Lower leg skin (tissue), 4 donors: Measurements from ENCODE around the gene DLGAP1. TPM values are rescaled to one million over a fixed set of nuclear protein-coding genes. Genes with fewer than 3 reads are reported as not detected.

Experiments
- DNase-seq, 2 donors: peaks; one replicate each; pipeline ENCODE4 v3.0.0-alpha.2; 2019; ENCODE audit warnings: low spot score in 2 of 2
- H3K4me3 ChIP-seq: fragments of 200-600 bp; sonication (generic); 2 replicates; pipeline ENCODE4 v1.5.1; 2017; ENCODE audit warnings: mild to moderate bottlenecking, low read depth; ENCODE audit not compliant: poor library complexity, severe bottlenecking
- POLR2A ChIP-seq, 2 donors: fragments of 450-650 bp; IDR thresholded peaks; one replicate each; pipeline ENCODE4 v1.6.1; 2016 to 2017; ENCODE audit warnings: antibody characterized with exemption in 2 of 2, mild to moderate bottlenecking in 1 of 2, moderate library complexity in 1 of 2
- WGBS, 2 donors: methylation state at CpG; one replicate each; pipeline ENCODE4 v1.1.5; 2018; 5-methylcytosine and 5-hydroxymethylcytosine counted together
- intact Hi-C: fragments of 100-400 bp; cut with DNase I; formaldehyde crosslinking; loops from one replicate; pipeline ENCODE4 v1.15.0; 2023; ENCODE audit warnings: low total_unique reads
- total RNA-seq, 4 donors: library from RNA; depleted of rRNA; stranded (reverse); fragments of >200 nt; gene quantifications; one replicate each; pipeline ENCODE4 v1.1.0, GENCODE V29; 2016
- TF ChIP-seq, protein P1 (sequence below), 3 donors: fragments of 450-650 bp; IDR thresholded peaks; one replicate each; pipeline ENCODE4 v1.5.1; 2016; ENCODE audit warnings: antibody characterized with exemption in 3 of 3, mild to moderate bottlenecking in 3 of 3, moderate library complexity in 2 of 3

DLGAP1 gene
- total RNA-seq, 4 donors from 2014 or later, result 0.34 to 1.3 (median 0.82) TPM

DNA sequence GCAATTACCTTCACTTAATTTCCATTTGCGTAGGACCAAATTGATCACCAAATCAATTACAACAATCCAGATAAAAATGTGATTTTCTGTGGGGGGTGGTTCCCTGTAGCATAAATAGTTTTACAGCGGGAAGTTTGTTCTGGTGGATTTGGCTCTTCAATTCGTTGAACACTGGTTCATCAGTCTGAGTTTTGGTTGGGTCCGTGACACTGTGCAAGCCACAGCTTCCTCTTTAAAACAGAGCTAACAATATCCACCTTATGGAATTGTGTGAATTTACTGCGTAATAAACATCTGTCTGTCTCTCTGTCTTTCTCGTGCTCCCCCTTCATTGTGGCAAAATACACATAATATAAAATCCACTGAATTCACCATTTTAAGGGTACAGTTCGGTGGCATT lies 694.4 kb downstream of the DLGAP1 start:
- TF ChIP-seq POLR2A (IDR thresholded peaks at IDR 0.05), result no peak
- TF ChIP-seq, protein P1, sequence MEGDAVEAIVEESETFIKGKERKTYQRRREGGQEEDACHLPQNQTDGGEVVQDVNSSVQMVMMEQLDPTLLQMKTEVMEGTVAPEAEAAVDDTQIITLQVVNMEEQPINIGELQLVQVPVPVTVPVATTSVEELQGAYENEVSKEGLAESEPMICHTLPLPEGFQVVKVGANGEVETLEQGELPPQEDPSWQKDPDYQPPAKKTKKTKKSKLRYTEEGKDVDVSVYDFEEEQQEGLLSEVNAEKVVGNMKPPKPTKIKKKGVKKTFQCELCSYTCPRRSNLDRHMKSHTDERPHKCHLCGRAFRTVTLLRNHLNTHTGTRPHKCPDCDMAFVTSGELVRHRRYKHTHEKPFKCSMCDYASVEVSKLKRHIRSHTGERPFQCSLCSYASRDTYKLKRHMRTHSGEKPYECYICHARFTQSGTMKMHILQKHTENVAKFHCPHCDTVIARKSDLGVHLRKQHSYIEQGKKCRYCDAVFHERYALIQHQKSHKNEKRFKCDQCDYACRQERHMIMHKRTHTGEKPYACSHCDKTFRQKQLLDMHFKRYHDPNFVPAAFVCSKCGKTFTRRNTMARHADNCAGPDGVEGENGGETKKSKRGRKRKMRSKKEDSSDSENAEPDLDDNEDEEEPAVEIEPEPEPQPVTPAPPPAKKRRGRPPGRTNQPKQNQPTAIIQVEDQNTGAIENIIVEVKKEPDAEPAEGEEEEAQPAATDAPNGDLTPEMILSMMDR (IDR thresholded peaks at IDR 0.05), result no peak
- WGBS, 2 donors, result 82 to 87% methylated on average over 7 of the region's 7 CpGs
- no peak for DNase-seq
- H3K4me3 ChIP-seq, result no peak overlapping the region
- intact Hi-C loops, result no loop called here

DNA sequence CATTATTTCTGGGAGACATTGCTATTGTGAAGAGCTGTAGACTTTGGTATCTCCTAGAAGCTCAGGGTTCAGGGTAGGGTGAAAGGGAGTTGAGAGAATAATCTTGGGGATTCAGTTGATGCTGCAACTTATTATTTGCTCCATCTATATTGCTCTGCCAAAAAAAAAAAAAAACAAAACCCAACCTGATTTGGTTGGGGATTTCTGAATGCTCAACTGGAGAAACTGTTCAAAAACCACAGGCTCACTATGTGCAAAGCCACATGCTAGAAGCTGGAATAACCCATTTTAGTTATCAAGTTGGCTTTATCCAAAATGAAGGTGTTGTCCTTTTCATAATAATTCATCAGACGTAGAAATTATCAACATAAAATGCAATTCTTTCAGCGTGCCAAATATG lies 696.0 kb downstream of the DLGAP1 start:
- DNase-seq, result no peak
- intact Hi-C loops, result no loop called here
- no peak overlapping the region for H3K4me3 ChIP-seq
- WGBS, 2 donors, result 81 to 84% methylated on average over 2 of the region's 2 CpGs
- TF ChIP-seq, protein P1 (IDR thresholded peaks at IDR 0.05), result no peak
- no peak for TF ChIP-seq POLR2A (IDR thresholded peaks at IDR 0.05)

DNA sequence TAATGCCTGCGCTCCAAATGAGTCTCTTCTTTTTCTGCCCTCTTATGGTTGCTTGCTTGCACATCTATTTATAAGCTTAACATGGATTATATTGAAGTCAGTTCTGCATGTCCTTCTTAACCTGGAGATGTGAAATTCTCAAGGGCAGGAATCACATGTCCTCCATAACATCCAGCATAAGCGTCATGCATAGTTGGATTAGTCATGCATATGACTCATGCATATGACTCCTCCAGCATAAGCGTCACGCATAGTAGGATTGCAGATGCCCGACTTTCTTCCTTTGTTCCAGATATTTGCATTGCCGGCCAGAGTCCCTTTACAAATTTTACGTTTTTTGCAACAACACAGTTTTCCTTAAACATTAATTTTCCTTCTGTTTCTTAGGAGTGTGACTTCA lies 696.6 kb downstream of the DLGAP1 start:
- TF ChIP-seq, protein P1 (IDR thresholded peaks at IDR 0.05), result no peak
- TF ChIP-seq POLR2A (IDR thresholded peaks at IDR 0.05), result no peak
- DNase-seq, result no peak
- H3K4me3 ChIP-seq, result no peak overlapping the region
- intact Hi-C loops, result no loop called here
- WGBS, 2 donors, result 83 to 87% methylated on average over 7 of the region's 7 CpGs

DNA sequence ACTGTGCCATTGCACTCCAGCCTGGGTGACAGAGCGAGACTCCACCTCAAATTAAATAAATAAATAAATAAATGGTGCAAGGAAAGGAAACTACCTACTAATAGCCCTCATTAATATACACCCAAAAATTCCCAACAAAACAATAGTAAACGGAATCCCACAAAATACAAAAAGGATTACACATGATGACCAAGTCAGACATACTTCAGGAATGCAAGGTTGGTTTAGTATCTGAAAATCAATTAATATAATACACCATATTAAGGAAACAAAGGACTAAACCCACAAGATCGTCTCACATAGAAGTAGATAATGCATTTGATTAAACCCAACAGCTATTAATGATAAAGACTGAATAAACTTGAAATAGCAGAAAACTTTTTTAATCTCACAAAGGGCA lies 697.7 kb downstream of the DLGAP1 start:
- H3K4me3 ChIP-seq, result no peak overlapping the region
- TF ChIP-seq, protein P1 (IDR thresholded peaks at IDR 0.05), result no peak
- TF ChIP-seq POLR2A (IDR thresholded peaks at IDR 0.05), result no peak
- 87 to 96% methylated on average over 3 of the region's 3 CpGs for WGBS, 2 donors
- no peak for DNase-seq
- intact Hi-C loops, result no loop called here

DNA sequence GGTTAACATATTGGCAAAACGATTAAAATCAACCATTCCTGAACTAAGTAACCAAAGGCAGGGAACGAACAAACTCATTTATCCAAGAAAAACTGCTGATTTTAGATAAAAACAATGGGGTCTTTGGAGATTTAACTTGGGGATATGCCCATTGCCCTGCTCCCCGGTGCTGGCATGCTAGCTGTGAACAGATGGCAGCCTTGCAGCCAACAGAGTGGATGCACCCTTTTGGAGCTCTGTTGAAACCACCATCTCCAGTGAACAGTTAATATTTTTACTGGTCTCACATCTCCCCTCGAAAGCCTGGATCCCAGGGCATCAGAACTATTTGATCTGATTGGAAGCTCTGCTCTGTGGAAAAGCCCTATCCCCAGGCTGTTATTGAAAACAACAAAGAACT lies 702.0 kb downstream of the DLGAP1 start:
- intact Hi-C loops, result no loop called here
- TF ChIP-seq, protein P1 (IDR thresholded peaks at IDR 0.05), result no peak
- TF ChIP-seq POLR2A (IDR thresholded peaks at IDR 0.05), result no peak
- H3K4me3 ChIP-seq, result no peak overlapping the region
- DNase-seq, result no peak
- 66 to 82% methylated on average over 4 of the region's 4 CpGs for WGBS, 2 donors

DNA sequence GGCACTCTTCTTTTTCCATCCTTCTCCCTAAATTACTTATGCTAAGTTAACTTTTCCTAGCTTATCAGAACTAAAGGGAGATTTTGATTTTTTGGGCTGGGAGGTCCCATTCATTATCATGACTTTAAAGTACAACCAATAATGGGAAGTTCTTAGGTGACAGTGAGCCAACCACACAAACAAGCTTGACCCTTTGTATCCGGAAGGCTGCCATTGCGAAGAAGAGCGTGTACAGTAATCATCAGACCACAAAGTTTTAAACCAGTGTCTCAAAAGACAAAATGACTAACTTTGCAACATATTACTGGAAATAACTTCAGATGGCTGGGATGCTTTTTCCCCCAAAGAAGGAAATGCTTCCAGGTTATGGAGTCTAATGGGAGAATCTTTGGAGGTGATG lies 707.0 kb downstream of the DLGAP1 start:
- WGBS, 2 donors, result 88 to 94% methylated on average over 3 of the region's 3 CpGs
- DNase-seq, result no peak
- no peak overlapping the region for H3K4me3 ChIP-seq
- TF ChIP-seq POLR2A (IDR thresholded peaks at IDR 0.05), result no peak
- TF ChIP-seq, protein P1 (IDR thresholded peaks at IDR 0.05), result no peak
- intact Hi-C loops, result no loop called here
